Hippocampal formation (tissue), 2 donors: ENCODE measurements around the gene ZNF407.
A peak's percentile ranks its signal among the peaks of the same experiment; 100 is the strongest.

Experiments used
- DNase-seq, 2 donors: peaks; one replicate each; lab custom pipeline; 2025; lab: John Stamatoyannopoulos, UW

The ZNF407 gene

GRCh38 chr18:74631212-74631611 lies 33.5 kb downstream of the ZNF407 start:
- DNase-seq = no peak

GRCh38 chr18:74631623-74632350 lies 34.1 kb downstream of the ZNF407 start:
- DNase-seq = no peak

GRCh38 chr18:74632351-74632679 lies 34.6 kb downstream of the ZNF407 start:
- DNase-seq = no peak

- DNase-seq = no peak
These were observed 35.2 kb downstream of the ZNF407 start for GRCh38 chr18:74632856-74633255.

GRCh38 chr18:74633652-74634352 lies 36.1 kb downstream of the ZNF407 start:
- DNase-seq = no peak

GRCh38 chr18:74635224-74635975 lies 37.7 kb downstream of the ZNF407 start:
- no peak for DNase-seq

GRCh38 chr18:74637070-74637469 lies 39.4 kb downstream of the ZNF407 start:
- no peak for DNase-seq

- DNase-seq = no peak
These were observed 40.5 kb downstream of the ZNF407 start for GRCh38 chr18:74638210-74638609.

GRCh38 chr18:74644713-74645112 lies 47.0 kb downstream of the ZNF407 start:
- DNase-seq = no peak

- DNase-seq = no peak
These were observed 48.0 kb downstream of the ZNF407 start for GRCh38 chr18:74645679-74646078.

GRCh38 chr18:74651327-74652128 lies 53.9 kb downstream of the ZNF407 start:
- DNase-seq = no peak

GRCh38 chr18:74652392-74652988 lies 54.8 kb downstream of the ZNF407 start:
- peak in 1 of 2 donors; percentile 59 for DNase-seq

GRCh38 chr18:74654638-74655037 lies 57.0 kb downstream of the ZNF407 start:
- peak in 1 of 2 donors; percentile 36 for DNase-seq

GRCh38 chr18:74661008-74661407 lies 63.3 kb downstream of the ZNF407 start:
- no peak for DNase-seq

GRCh38 chr18:74661691-74662090 lies 64.0 kb downstream of the ZNF407 start:
- no peak for DNase-seq

GRCh38 chr18:74662622-74663021 lies 65.0 kb downstream of the ZNF407 start:
- DNase-seq = no peak

- no peak for DNase-seq
These were observed 67.7 kb downstream of the ZNF407 start for GRCh38 chr18:74665346-74665745.

- no peak for DNase-seq
These were observed 68.2 kb downstream of the ZNF407 start for GRCh38 chr18:74665905-74666304.

- DNase-seq = no peak
These were observed 71.6 kb downstream of the ZNF407 start for GRCh38 chr18:74669136-74669798.

GRCh38 chr18:74672371-74672770 lies 74.7 kb downstream of the ZNF407 start:
- DNase-seq = no peak

- DNase-seq = no peak
These were observed 76.8 kb downstream of the ZNF407 start for GRCh38 chr18:74674487-74674886.
